Parathyroid adenoma (tissue), 2 donors: ENCODE measurements around the gene PLPPR3.

Experiments used
- H2AFZ ChIP-seq: fragments of 300-600 bp; sonication (generic); one replicate; pipeline ENCODE4 v1.7.0; 2017; ENCODE audit warnings: antibody characterized with exemption, mild to moderate bottlenecking
- H3K27ac ChIP-seq: fragments of 300-600 bp; sonication (generic); one replicate; pipeline ENCODE4 v1.7.0; 2017
- H3K27me3 ChIP-seq: fragments of 300-600 bp; sonication (generic); one replicate; pipeline ENCODE4 v1.7.0; 2017; ENCODE audit warnings: low read length; ENCODE audit not compliant: control insufficient read depth, insufficient read depth
- H3K36me3 ChIP-seq: fragments of 300-600 bp; sonication (generic); one replicate; pipeline ENCODE4 v1.7.0; 2017; ENCODE audit warnings: low read length; ENCODE audit not compliant: control insufficient read depth, insufficient read depth
- H3K4me1 ChIP-seq: fragments of 300-600 bp; sonication (generic); one replicate; pipeline ENCODE4 v1.7.0; 2017; ENCODE audit warnings: control low read depth
- H3K4me2 ChIP-seq: fragments of 300-600 bp; sonication (generic); one replicate; pipeline ENCODE4 v1.7.0; 2017; ENCODE audit warnings: low read length
- H3K4me3 ChIP-seq: fragments of 300-600 bp; sonication (generic); one replicate; pipeline ENCODE4 v1.7.0; 2017; ENCODE audit warnings: low read depth, low read length
- H3K79me2 ChIP-seq: fragments of 300-600 bp; sonication (generic); one replicate; pipeline ENCODE4 v1.7.0; 2017; ENCODE audit warnings: control low read depth
- H3K9ac ChIP-seq: fragments of 300-600 bp; sonication (generic); one replicate; pipeline ENCODE4 v1.7.0; 2017; ENCODE audit warnings: mild to moderate bottlenecking
- H3K9me3 ChIP-seq: fragments of 300-600 bp; sonication (generic); one replicate; pipeline ENCODE4 v1.7.0; 2017; ENCODE audit warnings: low read length; ENCODE audit not compliant: control insufficient read depth
- TF ChIP-seq, protein P1 (sequence below): fragments of 300-600 bp; sonication (generic); IDR thresholded peaks from one replicate; pipeline ENCODE4 v1.7.0; 2017; ENCODE audit warnings: antibody characterized with exemption, mild to moderate bottlenecking
- donor health status: primary hyperparathyroidism.

PLPPR3 gene

DNA sequence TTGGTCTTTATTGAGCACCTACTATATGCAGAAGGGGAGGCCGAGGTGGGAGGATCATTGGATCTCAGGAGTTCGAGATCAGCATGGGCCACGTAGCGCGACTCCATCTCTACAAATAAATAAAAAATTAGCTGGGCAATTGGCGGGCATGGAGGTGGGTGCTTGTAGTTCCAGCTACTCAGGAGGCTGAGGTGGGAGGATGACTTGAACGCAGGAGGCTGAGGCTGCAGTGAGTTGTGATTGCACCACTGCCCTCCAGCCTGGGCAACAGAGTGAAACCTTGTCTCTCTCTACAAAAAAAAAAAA is 41.5 kb upstream of the PLPPR3 start:
- no peaks in the 10 kb centered on the region for H3K27me3 ChIP-seq
- TF ChIP-seq, protein P1, sequence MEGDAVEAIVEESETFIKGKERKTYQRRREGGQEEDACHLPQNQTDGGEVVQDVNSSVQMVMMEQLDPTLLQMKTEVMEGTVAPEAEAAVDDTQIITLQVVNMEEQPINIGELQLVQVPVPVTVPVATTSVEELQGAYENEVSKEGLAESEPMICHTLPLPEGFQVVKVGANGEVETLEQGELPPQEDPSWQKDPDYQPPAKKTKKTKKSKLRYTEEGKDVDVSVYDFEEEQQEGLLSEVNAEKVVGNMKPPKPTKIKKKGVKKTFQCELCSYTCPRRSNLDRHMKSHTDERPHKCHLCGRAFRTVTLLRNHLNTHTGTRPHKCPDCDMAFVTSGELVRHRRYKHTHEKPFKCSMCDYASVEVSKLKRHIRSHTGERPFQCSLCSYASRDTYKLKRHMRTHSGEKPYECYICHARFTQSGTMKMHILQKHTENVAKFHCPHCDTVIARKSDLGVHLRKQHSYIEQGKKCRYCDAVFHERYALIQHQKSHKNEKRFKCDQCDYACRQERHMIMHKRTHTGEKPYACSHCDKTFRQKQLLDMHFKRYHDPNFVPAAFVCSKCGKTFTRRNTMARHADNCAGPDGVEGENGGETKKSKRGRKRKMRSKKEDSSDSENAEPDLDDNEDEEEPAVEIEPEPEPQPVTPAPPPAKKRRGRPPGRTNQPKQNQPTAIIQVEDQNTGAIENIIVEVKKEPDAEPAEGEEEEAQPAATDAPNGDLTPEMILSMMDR, result no peak
- H3K79me2 ChIP-seq, result no peaks in the 10 kb centered on the region
- no peaks in the 10 kb centered on the region for H3K36me3 ChIP-seq
- H2AFZ ChIP-seq, result no peak overlapping the region
- no peak overlapping the region for H3K4me2 ChIP-seq
- H3K27ac ChIP-seq, result no peak overlapping the region
- no peaks in the 10 kb centered on the region for H3K4me1 ChIP-seq
- H3K9ac ChIP-seq, result no peak overlapping the region
- H3K9me3 ChIP-seq, result no peaks in the 10 kb centered on the region
- no peak overlapping the region for H3K4me3 ChIP-seq

DNA sequence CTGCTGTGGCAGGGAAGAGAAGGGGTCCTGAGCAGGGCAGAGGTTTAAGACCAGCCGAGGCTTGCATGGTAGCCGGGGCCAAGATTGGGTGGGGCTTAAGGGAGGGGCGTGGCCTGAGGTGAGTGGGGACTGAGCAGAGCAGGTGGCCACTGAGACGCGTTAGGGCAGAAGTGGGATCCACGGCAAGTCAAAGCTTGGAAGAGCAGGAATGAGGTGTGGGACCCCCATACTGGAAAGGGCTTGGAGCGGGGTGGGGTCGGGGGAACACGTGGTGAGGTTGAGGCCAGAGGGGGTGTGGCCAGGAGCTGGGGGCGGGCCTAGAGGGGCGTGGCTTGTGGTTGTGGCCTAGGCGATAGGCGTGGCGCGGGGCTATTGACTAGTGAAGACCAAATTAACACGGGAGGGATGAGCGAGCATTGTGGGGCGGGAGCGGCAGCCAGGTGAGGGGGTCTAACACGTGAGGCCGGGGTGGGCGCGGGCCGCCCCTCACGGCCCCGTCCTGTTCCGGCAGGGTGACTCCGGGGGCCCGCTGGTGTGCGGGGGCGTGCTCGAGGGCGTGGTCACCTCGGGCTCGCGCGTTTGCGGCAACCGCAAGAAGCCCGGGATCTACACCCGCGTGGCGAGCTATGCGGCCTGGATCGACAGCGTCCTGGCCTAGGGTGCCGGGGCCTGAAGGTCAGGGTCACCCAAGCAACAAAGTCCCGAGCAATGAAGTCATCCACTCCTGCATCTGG is 41.0 kb upstream of the PLPPR3 start:
- H3K9me3 ChIP-seq, result no peaks in the 10 kb centered on the region
- no peak overlapping the region for H2AFZ ChIP-seq
- no peaks in the 10 kb centered on the region for H3K27me3 ChIP-seq
- no peaks in the 10 kb centered on the region for H3K79me2 ChIP-seq
- no peak overlapping the region for H3K4me2 ChIP-seq
- H3K9ac ChIP-seq, result no peak overlapping the region
- H3K36me3 ChIP-seq, result no peaks in the 10 kb centered on the region
- TF ChIP-seq, protein P1, result no peak
- H3K4me3 ChIP-seq, result no peak overlapping the region
- H3K27ac ChIP-seq, result no peak overlapping the region
- no peaks in the 10 kb centered on the region for H3K4me1 ChIP-seq

DNA sequence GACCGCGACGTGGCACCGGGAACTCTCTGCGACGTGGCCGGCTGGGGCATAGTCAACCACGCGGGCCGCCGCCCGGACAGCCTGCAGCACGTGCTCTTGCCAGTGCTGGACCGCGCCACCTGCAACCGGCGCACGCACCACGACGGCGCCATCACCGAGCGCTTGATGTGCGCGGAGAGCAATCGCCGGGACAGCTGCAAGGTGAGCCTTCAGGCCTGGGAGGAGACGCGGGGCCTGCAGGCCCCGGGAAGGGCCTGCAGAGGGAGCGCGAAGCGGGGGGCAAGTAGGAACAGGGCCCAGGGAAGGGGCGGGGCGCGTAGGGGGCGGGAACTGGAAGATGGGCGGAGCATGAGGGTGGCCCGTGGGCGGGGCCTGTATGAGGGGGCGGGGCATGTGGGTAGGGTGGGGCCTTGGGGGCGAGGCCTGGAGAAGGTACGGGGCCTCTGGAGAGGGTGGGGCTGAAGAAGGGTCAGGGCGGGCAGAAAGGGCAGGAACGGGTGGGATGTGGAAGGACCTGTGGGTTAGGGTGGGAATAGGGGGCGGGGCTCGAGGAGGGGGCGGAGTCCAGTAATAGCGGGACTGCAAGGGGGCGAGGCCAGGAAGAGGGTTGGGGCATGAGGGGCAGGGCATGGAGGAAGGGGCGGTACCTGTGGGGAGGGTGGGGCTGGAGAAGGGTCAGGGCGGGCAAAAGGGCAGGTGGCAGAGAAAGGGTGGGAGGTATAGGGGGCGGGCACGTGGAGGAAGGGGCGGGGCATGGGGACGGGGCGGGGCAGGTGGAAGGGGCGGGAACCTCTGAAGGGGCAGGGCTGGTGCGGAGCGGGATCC is 40.2 kb upstream of the PLPPR3 start:
- no peak overlapping the region for H3K4me2 ChIP-seq
- H3K9ac ChIP-seq, result no peak overlapping the region
- no peaks in the 10 kb centered on the region for H3K9me3 ChIP-seq
- H3K4me3 ChIP-seq, result no peak overlapping the region
- H3K36me3 ChIP-seq, result no peaks in the 10 kb centered on the region
- no peak overlapping the region for H2AFZ ChIP-seq
- TF ChIP-seq, protein P1, result no peak
- H3K79me2 ChIP-seq, result no peaks in the 10 kb centered on the region
- no peaks in the 10 kb centered on the region for H3K27me3 ChIP-seq
- no peak overlapping the region for H3K27ac ChIP-seq
- H3K4me1 ChIP-seq, result no peaks in the 10 kb centered on the region

DNA sequence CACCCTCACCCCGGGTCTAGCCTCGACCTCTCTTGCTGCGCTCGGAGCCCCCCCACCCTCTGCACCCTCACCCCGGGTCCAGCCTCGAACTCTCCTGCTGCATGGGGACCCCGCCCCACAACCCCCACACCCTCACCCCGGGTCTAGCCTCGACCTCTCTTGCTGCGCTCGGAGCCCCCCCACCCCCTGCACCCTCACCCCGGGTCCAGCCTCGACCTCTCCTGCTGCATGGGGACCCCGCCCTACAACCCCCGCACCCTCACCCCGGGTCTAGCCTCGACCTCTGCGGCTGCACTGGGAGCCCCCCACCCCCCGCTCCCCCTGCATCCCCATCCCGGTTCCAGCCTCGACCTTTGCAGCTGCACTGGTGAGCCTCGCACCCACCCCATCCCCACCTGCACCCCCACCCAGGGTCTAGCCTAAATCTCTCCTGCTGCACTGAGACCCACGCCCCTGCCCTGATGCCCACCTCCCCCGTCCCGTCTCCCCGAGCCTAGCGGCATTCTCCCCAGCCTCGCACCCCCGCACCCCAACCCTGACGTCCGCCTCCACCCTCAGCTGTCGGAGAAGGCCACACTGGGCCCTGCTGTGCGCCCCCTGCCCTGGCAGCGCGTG is 39.5 kb upstream of the PLPPR3 start:
- Histone ChIP-seq H3K79me2 (no peaks in the 10 kb centered on the region), H3K27ac (no peak overlapping the region), H3K4me1 (no peaks in the 10 kb centered on the region), H3K4me2 (no peak overlapping the region), H2AFZ (no peak overlapping the region), H3K36me3 (no peaks in the 10 kb centered on the region), H3K9ac (no peak overlapping the region), H3K9me3 (no peaks in the 10 kb centered on the region), H3K27me3 (no peaks in the 10 kb centered on the region), H3K4me3 (no peak overlapping the region)
- TF ChIP-seq, protein P1, result no peak
